GM18499 (cell line): ENCODE results near the gene LRRC27.
"Not testable (repeated sequence)": the region's sequence is repeated elsewhere in the genome, so short reads cannot be mapped to it uniquely, and the experiment has no call there.

ENCODE experiments used
- ATAC-seq: cut with Tn5 transposase; IDR thresholded peaks from one replicate; pipeline ENCODE4 v1.9.1; 2021; ENCODE audit warnings: moderate number of reproducible peaks; ENCODE audit not compliant: insufficient read depth, unreplicated experiment

The LRRC27 gene

GRCh38 chr10:132331601-132332432 lies at the start of gene LRRC27:
Gene LRRC27 (plus strand): TSS chr10:132332193. CDS start chr10:132333525, 1,332 bp downstream.
- ATAC-seq, result peak; percentile 41

- no peak for ATAC-seq
These were observed 49.1 kb upstream of the LRRC27 start for GRCh38 chr10:132282667-132283603.

- ATAC-seq, result no peak
These were observed 48.2 kb upstream of the LRRC27 start for GRCh38 chr10:132283604-132284382.

- ATAC-seq, result no peak
These were observed 42.6 kb upstream of the LRRC27 start for GRCh38 chr10:132289439-132289838.

- ATAC-seq, result no peak
These were observed 41.4 kb upstream of the LRRC27 start for GRCh38 chr10:132290631-132291030.

- ATAC-seq, result no peak
These were observed 40.2 kb upstream of the LRRC27 start for GRCh38 chr10:132291826-132292225.

GRCh38 chr10:132292287-132293200 lies 39.4 kb upstream of the LRRC27 start:
- no peak for ATAC-seq

- no peak for ATAC-seq
These were observed 38.7 kb upstream of the LRRC27 start for GRCh38 chr10:132293201-132293812.

- no peak for ATAC-seq
These were observed 38.0 kb upstream of the LRRC27 start for GRCh38 chr10:132293813-132294520.

GRCh38 chr10:132294561-132295318 lies 37.3 kb upstream of the LRRC27 start:
- no peak for ATAC-seq

- ATAC-seq, result not testable (repeated sequence)
These were observed 36.5 kb upstream of the LRRC27 start for GRCh38 chr10:132295481-132295880.

GRCh38 chr10:132296666-132297443 lies 35.1 kb upstream of the LRRC27 start:
- no peak for ATAC-seq

GRCh38 chr10:132297526-132297925 lies 34.5 kb upstream of the LRRC27 start:
- ATAC-seq, result no peak

GRCh38 chr10:132298038-132298881 lies 33.7 kb upstream of the LRRC27 start:
- ATAC-seq, result no peak

GRCh38 chr10:132299371-132300336 lies 32.3 kb upstream of the LRRC27 start:
- ATAC-seq, result no peak
